ENCODE measurements around the gene TARP.

TARP gene

DNA sequence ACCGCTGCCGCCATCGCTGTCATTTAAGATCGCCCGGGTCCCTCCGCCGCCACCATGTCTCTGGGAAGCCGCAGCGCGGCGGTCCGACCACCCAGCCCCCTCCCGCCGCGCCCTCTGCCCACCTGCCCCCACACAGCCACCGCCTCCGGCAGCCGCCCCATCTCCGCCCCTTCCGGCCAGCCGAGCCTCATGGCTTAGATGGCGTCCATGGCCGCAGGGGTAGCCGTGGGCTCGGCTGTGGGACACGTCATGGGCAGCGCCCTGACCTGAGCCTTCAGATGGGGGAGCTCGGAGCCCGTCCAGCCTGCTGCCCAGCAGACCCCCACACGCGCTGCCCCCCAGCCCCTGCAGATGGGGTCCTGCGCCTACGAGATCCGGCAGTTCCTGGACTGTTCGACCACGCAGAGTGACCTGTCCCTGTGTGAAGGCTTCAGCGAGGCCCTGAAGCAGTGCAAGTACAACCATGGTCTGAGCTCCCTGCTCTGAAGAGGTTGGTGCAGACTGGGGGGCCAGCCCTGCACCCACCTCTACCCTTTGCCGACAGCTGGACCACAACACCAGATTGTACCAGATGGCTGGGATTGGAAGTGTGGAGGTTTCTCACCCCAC lies 38.0 kb upstream of the TARP start:
- DNase-seq (ENCODE audit: low read depth): no peak
- peak overlapping the region; percentile 49 for H3K4me3 ChIP-seq (ENCODE audit: low read depth, low read length)
- TF ChIP-seq, protein P1, sequence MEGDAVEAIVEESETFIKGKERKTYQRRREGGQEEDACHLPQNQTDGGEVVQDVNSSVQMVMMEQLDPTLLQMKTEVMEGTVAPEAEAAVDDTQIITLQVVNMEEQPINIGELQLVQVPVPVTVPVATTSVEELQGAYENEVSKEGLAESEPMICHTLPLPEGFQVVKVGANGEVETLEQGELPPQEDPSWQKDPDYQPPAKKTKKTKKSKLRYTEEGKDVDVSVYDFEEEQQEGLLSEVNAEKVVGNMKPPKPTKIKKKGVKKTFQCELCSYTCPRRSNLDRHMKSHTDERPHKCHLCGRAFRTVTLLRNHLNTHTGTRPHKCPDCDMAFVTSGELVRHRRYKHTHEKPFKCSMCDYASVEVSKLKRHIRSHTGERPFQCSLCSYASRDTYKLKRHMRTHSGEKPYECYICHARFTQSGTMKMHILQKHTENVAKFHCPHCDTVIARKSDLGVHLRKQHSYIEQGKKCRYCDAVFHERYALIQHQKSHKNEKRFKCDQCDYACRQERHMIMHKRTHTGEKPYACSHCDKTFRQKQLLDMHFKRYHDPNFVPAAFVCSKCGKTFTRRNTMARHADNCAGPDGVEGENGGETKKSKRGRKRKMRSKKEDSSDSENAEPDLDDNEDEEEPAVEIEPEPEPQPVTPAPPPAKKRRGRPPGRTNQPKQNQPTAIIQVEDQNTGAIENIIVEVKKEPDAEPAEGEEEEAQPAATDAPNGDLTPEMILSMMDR (IDR thresholded peaks at IDR 0.05; ENCODE audit: insufficient read depth, low read depth, low read length): no peak

DNA sequence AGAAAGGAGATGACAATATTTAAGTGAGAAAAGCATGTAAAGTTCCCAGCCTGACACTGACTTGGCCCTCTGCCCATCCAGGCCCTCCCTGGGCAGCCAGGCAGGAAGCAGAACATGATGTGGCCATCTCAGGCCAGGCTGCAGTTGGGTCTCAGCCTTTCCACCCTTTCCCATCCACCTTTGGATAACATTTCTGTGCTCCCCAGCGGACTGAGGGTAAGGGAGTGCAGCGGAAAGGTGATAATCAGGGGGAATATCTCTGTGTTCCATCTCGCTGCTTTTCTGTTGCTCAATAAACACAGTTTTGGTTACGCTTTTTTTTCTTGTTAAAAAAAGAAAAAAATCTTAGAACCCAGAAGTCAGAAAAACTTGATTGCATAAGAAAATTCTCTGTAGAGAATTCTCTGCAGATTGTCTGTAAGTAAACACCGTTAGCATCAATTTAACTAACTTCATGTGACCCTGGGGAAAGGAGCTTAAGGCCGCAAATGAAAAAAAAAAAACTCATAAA lies 37.2 kb upstream of the TARP start:
- TF ChIP-seq, protein P1 (IDR thresholded peaks at IDR 0.05; ENCODE audit: insufficient read depth, low read depth, low read length): no peak
- peak overlapping the region; percentile 49 for H3K4me3 ChIP-seq (ENCODE audit: low read depth, low read length)
- DNase-seq (ENCODE audit: low read depth): peak; percentile 54

- no peak overlapping the region for H3K4me3 ChIP-seq (ENCODE audit: low read depth, low read length)
- TF ChIP-seq, protein P1 (IDR thresholded peaks at IDR 0.05; ENCODE audit: insufficient read depth, low read depth, low read length): no peak
- DNase-seq (ENCODE audit: low read depth): no peak
These were observed 36.1 kb upstream of the TARP start for GRCh38 chr7:38309555-38309954.

DNA sequence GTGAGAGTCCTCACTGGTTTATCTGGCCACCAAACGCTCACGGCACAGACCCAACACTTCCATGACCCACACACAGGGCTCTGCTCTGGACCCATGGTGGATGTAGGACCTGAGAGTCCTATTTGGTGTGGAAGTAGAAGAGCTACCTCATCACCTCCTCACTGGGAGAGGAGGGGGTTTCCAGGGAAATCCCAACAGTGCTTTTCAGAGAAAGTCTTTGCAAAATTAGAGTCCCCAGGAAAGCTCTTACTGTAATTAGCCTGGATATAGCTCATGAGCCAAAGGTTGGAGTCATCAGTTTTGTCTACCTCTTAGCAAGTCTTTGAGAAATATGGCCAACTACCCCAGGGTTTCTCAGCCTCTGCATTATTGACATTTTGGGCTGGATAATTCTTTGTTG lies 34.7 kb upstream of the TARP start:
- H3K4me3 ChIP-seq (ENCODE audit: low read depth, low read length): no peak overlapping the region
- DNase-seq (ENCODE audit: low read depth): no peak
- TF ChIP-seq, protein P1 (IDR thresholded peaks at IDR 0.05; ENCODE audit: insufficient read depth, low read depth, low read length): no peak

- no peak overlapping the region for H3K4me3 ChIP-seq (ENCODE audit: low read depth, low read length)
- DNase-seq (ENCODE audit: low read depth): no peak
- TF ChIP-seq, protein P1 (IDR thresholded peaks at IDR 0.05; ENCODE audit: insufficient read depth, low read depth, low read length): no peak
These were observed 34.2 kb upstream of the TARP start for GRCh38 chr7:38307640-38308039.

GRCh38 chr7:38306914-38307313 lies 33.5 kb upstream of the TARP start:
- TF ChIP-seq, protein P1 (IDR thresholded peaks at IDR 0.05; ENCODE audit: insufficient read depth, low read depth, low read length): no peak
- no peak for DNase-seq (ENCODE audit: low read depth)
- H3K4me3 ChIP-seq (ENCODE audit: low read depth, low read length): no peak overlapping the region

- H3K4me3 ChIP-seq (ENCODE audit: low read depth, low read length): no peak overlapping the region
- DNase-seq (ENCODE audit: low read depth): peak; percentile 63
- TF ChIP-seq, protein P1 (IDR thresholded peaks at IDR 0.05; ENCODE audit: insufficient read depth, low read depth, low read length): no peak
These were observed 32.7 kb upstream of the TARP start for GRCh38 chr7:38306171-38306570.

All from fibroblast of villous mesenchyme (primary cell).